Fibroblast of lung (primary cell): ENCODE data around the gene IQSEC3. TPM values are rescaled to one million over a fixed set of nuclear protein-coding genes. Genes with fewer than 3 reads are reported as not detected.

Experiments used
- DNase-seq, 2 donors: peaks; one replicate each; pipeline versions ENCODE4 v3.0.0 to v3.0.0-alpha.2; 2010; ENCODE audit warnings: low read depth in 2 of 2
- H2AFZ ChIP-seq: 2 replicates; pipeline ENCODE4 v1.5.1; 2012; ENCODE audit warnings: low read length, control low read depth, inconsistent platforms
- H3K27ac ChIP-seq: 2 replicates; pipeline ENCODE4 v1.5.1; 2011; ENCODE audit warnings: low read length, control low read depth; ENCODE audit not compliant: insufficient read depth
- H3K27me3 ChIP-seq: 2 replicates; pipeline ENCODE4 v1.5.1; 2011; ENCODE audit warnings: mild to moderate bottlenecking, low read length; ENCODE audit not compliant: control insufficient read depth, insufficient read depth
- H3K36me3 ChIP-seq: 2 replicates; pipeline ENCODE4 v1.5.1; 2011; ENCODE audit warnings: low read length; ENCODE audit not compliant: control insufficient read depth, insufficient read depth
- H3K4me1 ChIP-seq: 2 replicates; pipeline ENCODE4 v1.5.1; 2011; ENCODE audit warnings: low read length; ENCODE audit not compliant: control insufficient read depth, insufficient read depth; ENCODE audit errors: extremely low read depth
- H3K4me2 ChIP-seq: 2 replicates; pipeline ENCODE4 v1.5.1; 2011; ENCODE audit warnings: low read length, control low read depth; ENCODE audit not compliant: insufficient read depth; ENCODE audit errors: extremely low read depth
- H3K4me3 ChIP-seq, 4 experiments: fragments of 200-600 bp in 1 of 4; sonication (generic) in 1 of 4; replicated peaks in 1 of 4; 2 replicates each; pipeline ENCODE4 v1.5.1; 2011 to 2016; ENCODE audit warnings: low read length in 4 of 4, low read depth in 3 of 4, mild to moderate bottlenecking in 3 of 4, control low read depth in 2 of 4, inconsistent platforms in 1 of 4, mixed read lengths in 1 of 4; ENCODE audit not compliant: insufficient read depth in 1 of 4; ENCODE audit errors: control extremely low read depth in 1 of 4
- H3K79me2 ChIP-seq: 2 replicates; pipeline ENCODE4 v1.5.1; 2012; ENCODE audit warnings: mild to moderate bottlenecking, low read length, inconsistent platforms; ENCODE audit not compliant: control insufficient read depth, insufficient read depth
- H3K9ac ChIP-seq: 2 replicates; pipeline ENCODE4 v1.5.1; 2011; ENCODE audit warnings: mild to moderate bottlenecking, low read length, control low read depth; ENCODE audit not compliant: insufficient read depth
- H3K9me3 ChIP-seq: 2 replicates; pipeline ENCODE4 v1.5.1; 2012; ENCODE audit warnings: low read depth, low read length; ENCODE audit not compliant: control insufficient read depth, insufficient read depth
- H4K20me1 ChIP-seq: 2 replicates; pipeline ENCODE4 v1.5.1; 2011; ENCODE audit warnings: low read length; ENCODE audit not compliant: control insufficient read depth, insufficient read depth; ENCODE audit errors: extremely low read depth
- CTCF ChIP-seq, 2 donors: IDR thresholded peaks in 1 of 2; conservative IDR thresholded peaks in 1 of 2; 1 replicate in 1 of 2; 2 replicates in 1 of 2; pipeline ENCODE4 v1.5.1; 2011 to 2012; ENCODE audit warnings: low read length in 2 of 2, control low read depth in 1 of 2, inconsistent platforms in 1 of 2, low read depth in 1 of 2, mild to moderate bottlenecking in 1 of 2
- EZH2 ChIP-seq: IDR thresholded peaks from 2 replicates; pipeline ENCODE4 v1.5.1; 2012; ENCODE audit warnings: low read length, control low read depth, mild to moderate bottlenecking; ENCODE audit errors: missing control alignments
- polyA plus RNA-seq, 2 donors: library from polyadenylated mRNA; depleted of rRNA in 1 of 2; stranded (reverse) in 1 of 2; unstranded in 1 of 2; fragments of >200 nt; gene quantifications; 2 replicates each; pipeline ENCODE4 v1.2.1, GENCODE V29; 2011 to 2012; ENCODE audit warnings: missing spikeins in 1 of 2
- total RNA-seq: library from RNA; depleted of rRNA; stranded (reverse); fragments of >200 nt; gene quantifications from 2 replicates; pipeline ENCODE4 v1.2.1, GENCODE V29; 2014

The IQSEC3 gene
- total and polyA plus RNA-seq, 2 donors (not counting 1 experiment from before 2014, with no cell fraction given): 0.14 to 1.3 TPM

- peak in 1 of 2 donors; percentile 1 for DNase-seq
- Histone ChIP-seq H3K9me3 (no peaks in the 10 kb centered on the region), H3K27me3 (peaks cover 19% of the 10 kb centered on the region), H3K79me2 (no peaks in the 10 kb centered on the region), H2AFZ (no peak overlapping the region), H3K4me3 (no peak overlapping the region), H3K36me3 (no peaks in the 10 kb centered on the region), H3K4me2 (no peak overlapping the region), H3K4me1 (no peaks in the 10 kb centered on the region), H3K27ac (no peak overlapping the region), H4K20me1 (no peaks in the 10 kb centered on the region), H3K9ac (no peak overlapping the region)
- TF ChIP-seq CTCF (conservative IDR thresholded peaks at IDR 0.05 in 1 of 2, IDR thresholded peaks at IDR 0.05 in 1 of 2; ENCODE audit: low read depth in 1 of 2, low read length in 2 of 2) (no peak), EZH2 (no peak)
These were observed 73.0 kb downstream of the IQSEC3 start for GRCh38 chr12:139585-139984.

- H3K27ac ChIP-seq: no peak overlapping the region
These were observed 73.6 kb downstream of the IQSEC3 start for GRCh38 chr12:140162-140561.

GRCh38 chr12:143964-144649 is 77.5 kb downstream of the IQSEC3 start:
- Histone ChIP-seq H3K27ac (no peak overlapping the region), H3K9ac (no peak overlapping the region), H3K36me3 (no peaks in the 10 kb centered on the region), H3K4me3 (no peak overlapping the region), H3K4me2 (no peak overlapping the region), H2AFZ (no peak overlapping the region), H3K9me3 (no peaks in the 10 kb centered on the region), H4K20me1 (no peaks in the 10 kb centered on the region), H3K79me2 (no peaks in the 10 kb centered on the region), H3K27me3 (peaks cover 15% of the 10 kb centered on the region), H3K4me1 (no peaks in the 10 kb centered on the region)
- TF ChIP-seq EZH2 (no peak), CTCF (conservative IDR thresholded peaks at IDR 0.05 in 1 of 2, IDR thresholded peaks at IDR 0.05 in 1 of 2; ENCODE audit: low read depth in 1 of 2, low read length in 2 of 2) (no peak)
- peak in 1 of 2 donors; percentile 44 for DNase-seq

More at GRCh38 chr12:140162-140561, 73.6 kb downstream of the IQSEC3 start:
- Histone ChIP-seq H3K4me3 (no peak overlapping the region), H3K9me3 (no peaks in the 10 kb centered on the region), H3K4me1 (no peaks in the 10 kb centered on the region), H3K79me2 (no peaks in the 10 kb centered on the region), H4K20me1 (no peaks in the 10 kb centered on the region), H3K4me2 (no peak overlapping the region), H3K36me3 (no peaks in the 10 kb centered on the region), H2AFZ (no peak overlapping the region), H3K27me3 (peaks cover 19% of the 10 kb centered on the region), H3K9ac (no peak overlapping the region)
- TF ChIP-seq CTCF (conservative IDR thresholded peaks at IDR 0.05 in 1 of 2, IDR thresholded peaks at IDR 0.05 in 1 of 2; ENCODE audit: low read depth in 1 of 2, low read length in 2 of 2): no peak
- TF ChIP-seq EZH2: peak; percentile 6
- no peak for DNase-seq
